ENCODE results near the gene TRABD. TPM values are rescaled to one million over a fixed set of nuclear protein-coding genes. Genes with fewer than 3 reads are reported as not detected.
"Not testable (repeated sequence)": the region's sequence is repeated elsewhere in the genome, so short reads cannot be mapped to it uniquely, and the experiment has no call there.

The TRABD gene
- total and polyA plus RNA-seq, 4 experiments from 2014 or later: 51.5 to 126 (median 92.8) TPM

DNA sequence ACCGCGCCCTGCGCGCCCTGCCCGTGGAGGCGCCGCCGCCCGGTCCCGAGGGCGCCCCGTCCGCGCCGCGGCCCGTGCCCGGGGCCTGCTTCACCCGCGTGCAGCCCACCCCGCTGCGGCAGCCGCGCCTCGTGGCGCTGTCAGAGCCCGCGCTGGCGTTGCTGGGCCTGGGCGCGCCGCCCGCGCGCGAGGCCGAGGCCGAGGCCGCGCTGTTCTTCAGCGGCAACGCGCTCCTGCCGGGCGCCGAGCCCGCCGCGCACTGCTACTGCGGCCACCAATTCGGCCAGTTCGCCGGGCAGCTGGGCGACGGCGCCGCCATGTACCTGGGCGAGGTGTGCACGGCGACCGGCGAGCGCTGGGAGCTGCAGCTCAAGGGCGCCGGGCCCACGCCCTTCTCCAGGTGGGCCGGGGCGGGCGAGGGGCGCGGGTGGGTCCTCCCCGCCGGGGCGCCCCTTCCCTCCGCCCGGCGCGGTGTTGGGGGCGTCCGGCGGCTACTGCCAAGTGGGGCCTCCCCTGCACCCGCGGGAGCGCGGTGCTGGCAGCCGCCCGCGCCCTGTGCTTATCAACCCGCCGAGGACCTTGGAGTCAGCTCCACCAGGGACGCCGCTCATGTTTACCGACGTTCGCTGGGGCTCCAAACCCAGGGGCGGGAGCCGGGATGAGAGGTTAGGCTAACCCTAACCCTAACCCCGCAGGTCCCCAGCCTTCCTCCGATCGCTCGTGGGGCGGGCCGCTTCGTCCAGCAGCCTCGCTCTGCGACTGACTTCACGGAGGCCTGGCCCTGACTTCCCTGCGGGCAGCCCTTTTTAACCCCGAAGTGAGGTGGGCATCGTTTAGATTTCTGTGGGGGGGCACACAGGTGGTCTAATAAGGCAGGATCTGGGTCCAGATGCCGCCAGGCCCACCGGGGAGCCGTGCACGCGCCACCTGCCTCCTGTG is 15.7 kb downstream of the TRABD start:
- H3K27me3 Mint-ChIP-seq: no peaks in the 10 kb centered on the region
- peak overlapping the region; percentile 2 for H3K27ac ChIP-seq (ENCODE audit: low read depth, low read length)

DNA sequence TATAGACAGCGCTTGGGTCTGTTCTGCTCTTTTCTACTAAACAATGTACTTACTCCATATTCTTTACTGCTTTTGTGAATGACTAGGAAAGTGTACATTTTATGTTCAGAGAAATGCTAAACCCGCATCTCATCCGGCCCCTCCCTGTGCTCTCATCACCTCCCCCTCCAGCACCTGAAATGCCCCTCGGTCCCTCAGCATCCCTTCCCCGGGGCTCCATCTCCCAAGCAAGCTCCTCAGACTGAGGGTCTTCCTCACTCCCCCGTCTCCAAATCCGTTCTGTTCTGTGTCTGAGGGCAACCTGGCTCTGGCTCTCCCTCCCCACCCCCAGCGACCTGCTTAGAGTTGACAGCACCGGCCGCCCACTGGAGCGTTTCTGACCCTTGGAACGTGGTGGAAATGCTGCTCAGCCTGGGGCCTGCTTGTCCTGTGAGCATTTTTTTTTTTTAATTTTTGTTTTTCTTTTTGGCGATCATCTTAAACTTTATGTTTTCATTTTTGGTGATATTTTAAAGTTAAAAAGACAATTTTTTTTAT is 16.5 kb downstream of the TRABD start:
- peaks cover 14 to 25% of the 10 kb centered on the region in 2 donors for H3K36me3 Mint-ChIP-seq
- H3K9me3 Mint-ChIP-seq: peaks cover 0 to 2% (median 0%) of the 10 kb centered on the region in 8 donors
- peaks cover 14 to 29% (median 24%) of the 10 kb centered on the region in 4 donors for H3K4me1 Mint-ChIP-seq
- Histone ChIP-seq H3K36me3 (ENCODE audit: insufficient read depth, low read length) (peaks cover 11% of the 10 kb centered on the region), H3K27ac (ENCODE audit: low read depth, low read length) (peak overlapping the region; percentile 2), H3K27me3 (ENCODE audit: insufficient read depth, low read length) (no peaks in the 10 kb centered on the region), H3K4me1 (ENCODE audit: insufficient read depth, low read length) (peaks cover 22% of the 10 kb centered on the region), H3K9me3 (ENCODE audit: control insufficient read depth in 1 of 2, low read length in 2 of 2) (no peaks in the 10 kb centered on the region), H3K4me3 (ENCODE audit: low read length in 2 of 2) (peak overlapping the region; percentile 29 to 51)
- ChIA-PET POLR2A (ENCODE audit: partially characterized antibody) (interaction anchor here (6.0 kb wide), 1 partner anchor 11 kb away, joined by 73 read pairs; no protein-coding TSS in a partner anchor), CTCF (ENCODE audit: partially characterized antibody) (interaction anchor here (1.2 kb wide), 1 partner anchor 54 kb away, joined by 4 read pairs; no protein-coding TSS in a partner anchor)
- no peak for DNase-seq
- H3K27me3 Mint-ChIP-seq: no peaks in the 10 kb centered on the region
- H3K27ac Mint-ChIP-seq: peak overlapping the region in 6 of 7 donors; percentile 72 to 89 (median 78)
- intact Hi-C loops (cut with micrococcal nuclease): loop anchor here (5.0 kb wide), 1 partner anchor 40 kb away; no protein-coding TSS in a partner anchor
- peak overlapping the region; percentile 79 to 94 (median 86) for H3K4me3 Mint-ChIP-seq

More for the DNA sequence above, 15.7 kb downstream of the TRABD start:
- H3K36me3 Mint-ChIP-seq: peaks cover 14 to 24% of the 10 kb centered on the region in 2 donors
- peaks cover 14 to 29% (median 24%) of the 10 kb centered on the region in 4 donors for H3K4me1 Mint-ChIP-seq
- DNase-seq: peak in 1 of 5 donors; percentile 36
- peaks cover 0 to 2% (median 0%) of the 10 kb centered on the region in 8 donors for H3K9me3 Mint-ChIP-seq
- intact Hi-C loops (cut with micrococcal nuclease): loop anchor here (5.0 kb wide), 1 partner anchor 41 kb away; no protein-coding TSS in a partner anchor
- H3K27ac Mint-ChIP-seq: peak overlapping the region in 6 of 7 donors; percentile 72 to 89 (median 78)
- peaks cover 22% of the 10 kb centered on the region for H3K4me1 ChIP-seq (ENCODE audit: insufficient read depth, low read length)
- CTCF ChIA-PET (ENCODE audit: partially characterized antibody): interaction anchor here (1.2 kb wide), 1 partner anchor 53 kb away, joined by 4 read pairs; no protein-coding TSS in a partner anchor
- H3K4me3 Mint-ChIP-seq: peak overlapping the region; percentile 79 to 94 (median 86)
- H3K27me3 ChIP-seq (ENCODE audit: insufficient read depth, low read length): no peaks in the 10 kb centered on the region
- POLR2A ChIA-PET (ENCODE audit: partially characterized antibody): interaction anchor here (1.0 to 6.0 kb wide), 2 partner anchors 10 to 17 kb away, joined by 4 to 73 read pairs; no protein-coding TSS in a partner anchor
- peaks cover 10% of the 10 kb centered on the region for H3K36me3 ChIP-seq (ENCODE audit: insufficient read depth, low read length)
- H3K9me3 ChIP-seq (ENCODE audit: control insufficient read depth in 1 of 2, low read length in 2 of 2): no peaks in the 10 kb centered on the region
- H3K4me3 ChIP-seq (ENCODE audit: low read length in 2 of 2): peak overlapping the region; percentile 29 to 55

DNA sequence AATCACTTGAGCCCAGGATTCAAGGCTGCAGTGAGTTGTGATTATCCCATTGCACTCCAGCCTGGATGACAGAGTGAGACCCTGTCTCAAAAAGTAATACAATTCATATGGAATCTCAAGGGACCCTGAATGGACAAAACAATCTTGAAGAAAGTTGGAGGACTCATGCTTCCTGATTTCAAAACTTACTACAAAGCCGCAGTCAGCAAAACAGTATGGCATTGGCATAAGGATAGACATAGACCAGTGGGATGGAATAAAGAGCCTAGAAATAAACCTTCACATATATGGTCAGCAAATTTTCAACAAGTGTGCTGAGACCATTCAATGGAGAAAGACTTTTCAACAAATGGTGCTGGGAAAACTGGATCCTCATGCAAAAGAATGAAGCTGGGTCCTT is 17.6 kb downstream of the TRABD start:
- Mint-ChIP-seq H3K4me1 (peaks cover 13 to 29% (median 24%) of the 10 kb centered on the region in 4 donors), H3K4me3 (peak overlapping the region in 2 of 8 donors; percentile 29 to 35)
- CTCF ChIA-PET (ENCODE audit: partially characterized antibody): interaction anchor here (1.6 kb wide), 1 partner anchor 28 kb away, joined by 3 read pairs; no protein-coding TSS in a partner anchor

DNA sequence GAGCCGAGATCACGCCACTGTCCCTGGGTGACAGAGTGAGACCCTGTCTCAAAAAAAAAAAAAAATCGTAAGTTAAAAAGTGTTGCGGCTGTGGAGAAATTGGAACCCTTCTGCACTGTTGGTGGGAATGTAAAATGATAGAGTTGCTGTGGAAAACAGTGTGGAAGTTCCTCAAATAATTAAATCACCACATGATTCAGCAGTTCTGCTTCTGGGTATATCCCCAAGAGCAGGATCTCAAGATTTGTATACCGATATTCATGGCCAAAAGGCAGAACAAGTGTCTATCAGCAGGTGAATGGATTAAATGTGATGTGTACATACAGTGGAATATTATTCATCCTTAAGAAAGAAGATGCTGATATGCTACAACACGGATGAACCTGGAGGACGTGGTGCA is 18.9 kb downstream of the TRABD start:
- intact Hi-C loops (cut with micrococcal nuclease): loop anchor here (5.0 kb wide), 1 partner anchor 38 kb away; no protein-coding TSS in a partner anchor
- ChIA-PET POLR2A (ENCODE audit: partially characterized antibody) (interaction anchor here (3.7 kb wide), 1 partner anchor 13 kb away, joined by 19 read pairs; no protein-coding TSS in a partner anchor), CTCF (ENCODE audit: partially characterized antibody) (interaction anchor here (1.6 kb wide), 1 partner anchor 27 kb away, joined by 3 read pairs; no protein-coding TSS in a partner anchor)
- no peaks in the 10 kb centered on the region for H3K27me3 ChIP-seq (ENCODE audit: insufficient read depth, low read length)
- H3K27ac Mint-ChIP-seq: peak overlapping the region in 2 of 7 donors; percentile 24 to 79
- no peaks in the 10 kb centered on the region for H3K9me3 ChIP-seq (ENCODE audit: control insufficient read depth in 1 of 2, low read length in 2 of 2)
- H3K4me1 Mint-ChIP-seq: peaks cover 13 to 27% (median 23%) of the 10 kb centered on the region in 4 donors
- peaks cover 21% of the 10 kb centered on the region for H3K4me1 ChIP-seq (ENCODE audit: insufficient read depth, low read length)
- H3K4me3 ChIP-seq (ENCODE audit: low read length in 2 of 2): no peak overlapping the region
- peaks cover 14 to 28% of the 10 kb centered on the region in 2 donors for H3K36me3 Mint-ChIP-seq
- peaks cover 5% of the 10 kb centered on the region for H3K36me3 ChIP-seq (ENCODE audit: insufficient read depth, low read length)
- no peak overlapping the region for H3K27ac ChIP-seq (ENCODE audit: low read depth, low read length)
- DNase-seq: no peak
- peaks cover 0 to 2% (median 0%) of the 10 kb centered on the region in 8 donors for H3K9me3 Mint-ChIP-seq
- peak overlapping the region in 1 of 8 donors; percentile 5 for H3K4me3 Mint-ChIP-seq
- H3K27me3 Mint-ChIP-seq: no peaks in the 10 kb centered on the region

More for the DNA sequence above, 17.6 kb downstream of the TRABD start:
- no peak overlapping the region for H3K27ac ChIP-seq (ENCODE audit: low read depth, low read length)
- no peaks in the 10 kb centered on the region for H3K9me3 ChIP-seq (ENCODE audit: control insufficient read depth in 1 of 2, low read length in 2 of 2)
- H3K27me3 ChIP-seq (ENCODE audit: insufficient read depth, low read length): no peaks in the 10 kb centered on the region
- intact Hi-C loops (cut with micrococcal nuclease): loop anchor here (5.0 kb wide), 1 partner anchor 39 kb away; no protein-coding TSS in a partner anchor
- H3K4me3 ChIP-seq (ENCODE audit: low read length in 2 of 2): no peak overlapping the region
- peaks cover 14 to 31% of the 10 kb centered on the region in 2 donors for H3K36me3 Mint-ChIP-seq
- H3K27ac Mint-ChIP-seq: peak overlapping the region in 2 of 7 donors; percentile 11 to 21
- POLR2A ChIA-PET (ENCODE audit: partially characterized antibody): interaction anchor here (6.0 kb wide), 1 partner anchor 12 kb away, joined by 73 read pairs; no protein-coding TSS in a partner anchor
- peaks cover 22% of the 10 kb centered on the region for H3K4me1 ChIP-seq (ENCODE audit: insufficient read depth, low read length)
- peaks cover 5% of the 10 kb centered on the region for H3K36me3 ChIP-seq (ENCODE audit: insufficient read depth, low read length)
- no peak for DNase-seq
- H3K27me3 Mint-ChIP-seq: no peaks in the 10 kb centered on the region
- H3K9me3 Mint-ChIP-seq: peaks cover 0 to 2% (median 0%) of the 10 kb centered on the region in 8 donors

DNA sequence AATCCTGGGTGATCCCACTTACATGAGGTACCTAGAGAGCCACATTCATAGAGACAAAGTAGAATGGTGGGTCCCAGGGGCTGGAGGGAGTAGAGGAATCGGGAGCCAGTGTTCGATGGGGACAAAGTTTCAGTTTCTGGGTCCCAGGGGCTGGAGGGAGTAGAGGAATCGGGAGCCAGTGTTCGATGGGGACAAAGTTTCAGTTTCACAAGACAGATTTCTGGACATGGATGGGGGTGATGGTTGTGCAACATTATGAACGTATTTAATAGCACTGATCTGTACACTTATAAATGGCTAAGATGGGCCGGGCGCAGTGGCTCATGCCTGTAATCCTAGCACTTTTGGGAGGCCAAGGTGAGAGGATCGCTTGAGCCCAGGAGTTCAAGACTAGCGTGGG is 19.3 kb downstream of the TRABD start:
- peaks cover 18 to 32% of the 10 kb centered on the region in 2 donors for H3K36me3 Mint-ChIP-seq
- H3K4me1 Mint-ChIP-seq: peaks cover 16 to 28% (median 26%) of the 10 kb centered on the region in 4 donors
- H3K27me3 ChIP-seq (ENCODE audit: insufficient read depth, low read length); H3K4me3 ChIP-seq (ENCODE audit: low read length in 2 of 2); H3K27ac ChIP-seq (ENCODE audit: low read depth, low read length); H3K36me3 ChIP-seq (ENCODE audit: insufficient read depth, low read length); H3K9me3 Mint-ChIP-seq; H3K27me3 Mint-ChIP-seq; H3K9me3 ChIP-seq (ENCODE audit: control insufficient read depth in 1 of 2, low read length in 2 of 2): not testable (repeated sequence)
- intact Hi-C loops (cut with micrococcal nuclease): loop anchor here (5.0 kb wide), 1 partner anchor 37 kb away; no protein-coding TSS in a partner anchor
- ChIA-PET CTCF (ENCODE audit: partially characterized antibody) (interaction anchor here (2.6 kb wide), 1 partner anchor 56 kb away, joined by 15 read pairs; no protein-coding TSS in a partner anchor), POLR2A (ENCODE audit: partially characterized antibody) (interaction anchor here (1.3 to 3.7 kb wide), 2 partner anchors 14 to 63 kb away, joined by 3 to 19 read pairs; no protein-coding TSS in a partner anchor)
- H3K4me3 Mint-ChIP-seq: peak overlapping the region in 1 of 8 donors; percentile 5
- H3K27ac Mint-ChIP-seq: peak overlapping the region in 6 of 7 donors; percentile 6 to 80 (median 22)
- H3K4me1 ChIP-seq (ENCODE audit: insufficient read depth, low read length): peaks cover 21% of the 10 kb centered on the region
- DNase-seq: peak in 1 of 5 donors; percentile 19

DNA sequence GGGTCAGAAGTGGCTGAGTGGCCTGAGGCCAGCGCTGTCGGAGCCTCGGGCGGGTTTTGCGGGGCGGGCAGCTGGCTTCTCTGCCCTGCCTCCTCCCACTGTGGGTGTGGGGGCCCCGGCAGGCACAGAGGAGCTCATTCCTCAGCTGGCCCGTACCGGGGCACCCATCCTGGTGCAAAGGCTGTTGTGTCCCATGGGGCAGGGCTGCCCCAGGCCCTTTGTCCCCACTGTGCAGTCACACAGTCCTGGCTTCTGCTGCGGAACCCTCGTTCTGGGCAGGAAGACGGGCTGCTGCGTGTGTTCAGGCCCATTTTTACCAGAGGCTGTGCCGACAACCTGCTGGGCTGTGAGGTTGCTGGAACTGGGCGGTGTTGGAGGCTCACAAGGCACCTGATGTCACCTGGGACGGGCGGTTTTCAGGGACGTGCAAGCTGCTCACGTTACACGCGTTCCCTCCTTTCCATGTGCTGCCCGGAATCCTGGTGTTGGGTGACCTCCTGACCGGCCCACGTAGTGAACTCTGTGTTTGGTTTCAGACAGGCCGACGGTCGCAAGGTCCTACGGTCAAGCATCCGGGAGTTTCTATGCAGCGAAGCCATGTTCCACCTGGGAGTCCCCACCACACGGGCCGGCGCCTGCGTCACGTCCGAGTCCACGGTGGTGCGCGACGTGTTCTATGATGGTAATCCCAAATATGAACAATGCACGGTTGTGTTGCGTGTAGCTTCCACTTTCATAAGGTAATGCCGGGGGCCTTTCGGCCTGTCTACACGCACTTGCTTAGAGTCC is 20.3 kb downstream of the TRABD start:
- H3K27me3 Mint-ChIP-seq: no peaks in the 10 kb centered on the region
- DNase-seq: peak in 1 of 5 donors; percentile 16
- H3K4me1 ChIP-seq (ENCODE audit: insufficient read depth, low read length): peaks cover 21% of the 10 kb centered on the region
- intact Hi-C loops (cut with micrococcal nuclease): no loop called here
- peaks cover 16% of the 10 kb centered on the region for H3K36me3 ChIP-seq (ENCODE audit: insufficient read depth, low read length)
- CTCF ChIA-PET (ENCODE audit: partially characterized antibody): interaction anchor here (0.6 to 2.6 kb wide), 2 partner anchors 30 to 57 kb away, joined by 3 to 15 read pairs; no protein-coding TSS in a partner anchor
- H3K9me3 ChIP-seq (ENCODE audit: control insufficient read depth in 1 of 2, low read length in 2 of 2): no peaks in the 10 kb centered on the region
- H3K27me3 ChIP-seq (ENCODE audit: insufficient read depth, low read length): no peaks in the 10 kb centered on the region
- peak overlapping the region in 1 of 7 donors; percentile 78 for H3K27ac Mint-ChIP-seq
- H3K27ac ChIP-seq (ENCODE audit: low read depth, low read length): no peak overlapping the region
- H3K9me3 Mint-ChIP-seq: peaks cover 0 to 4% (median 0%) of the 10 kb centered on the region in 8 donors
- H3K36me3 Mint-ChIP-seq: peaks cover 19 to 33% of the 10 kb centered on the region in 2 donors
- H3K4me3 Mint-ChIP-seq: no peak overlapping the region
- POLR2A ChIA-PET (ENCODE audit: partially characterized antibody): interaction anchor here (1.3 to 3.7 kb wide), 3 partner anchors 9 to 64 kb away, joined by 3 to 19 read pairs (median 3); no protein-coding TSS in a partner anchor
- no peak overlapping the region for H3K4me3 ChIP-seq (ENCODE audit: low read length in 2 of 2)
- peaks cover 16 to 29% (median 28%) of the 10 kb centered on the region in 4 donors for H3K4me1 Mint-ChIP-seq
